Activated CD4-positive, alpha-beta T cell treated with anti-CD3 and anti-CD28 coated beads for 36 hours (primary cell): ENCODE data around the gene ROR2. TPM values are rescaled to one million over a fixed set of nuclear protein-coding genes. Genes with fewer than 3 reads are reported as not detected.

Source experiments
- ATAC-seq: fragments of 200-7000 bp; cut with Tn5 transposase; one replicate; pipeline ENCODE4 v1.10.0; 2021; ENCODE audit warnings: mild to moderate bottlenecking, moderate library complexity
- CTCF ChIA-PET: fragments of 350-600 bp; sonication (Branson Sonifier 250); formaldehyde crosslinking; loops from one replicate; lab custom pipeline; 2021; ENCODE audit warnings: antibody characterized with exemption; lab: Charles Lee
- POLR2A ChIA-PET: fragments of 350-600 bp; sonication (Branson Sonifier 250); formaldehyde crosslinking; loops from one replicate; lab custom pipeline; 2021; ENCODE audit warnings: antibody characterized with exemption, inconsistent platforms; lab: Charles Lee
- DNase-seq: peaks from one replicate; pipeline ENCODE4 v3.0.0-alpha.2; 2020
- H3K27ac Mint-ChIP-seq: one replicate; pipeline ENCODE4 v1.8.0; 2021; ENCODE audit warnings: mixed read lengths
- H3K27me3 Mint-ChIP-seq: one replicate; pipeline ENCODE4 v1.8.0; 2021; ENCODE audit warnings: mixed read lengths
- H3K36me3 Mint-ChIP-seq: one replicate; pipeline ENCODE4 v1.8.0; 2021; ENCODE audit warnings: low read depth, mixed read lengths
- H3K4me1 Mint-ChIP-seq: one replicate; pipeline ENCODE4 v1.8.0; 2021; ENCODE audit warnings: mixed read lengths
- H3K4me3 Mint-ChIP-seq: one replicate; pipeline ENCODE4 v1.8.0; 2021; ENCODE audit warnings: mild to moderate bottlenecking, moderate library complexity, mixed read lengths
- H3K9me3 Mint-ChIP-seq: one replicate; pipeline ENCODE4 v1.8.0; 2021; ENCODE audit warnings: low read depth, mixed read lengths
- intact Hi-C, 2 experiments: fragments of 100-400 bp; cut with DNase I in 1 of 2; cut with micrococcal nuclease in 1 of 2; formaldehyde crosslinking; loops; one replicate each; pipeline versions ENCODE4 v1.14.2 to v1.15.1; 2022 to 2024; cut with DNase I, micrococcal nuclease
- total RNA-seq, 2 experiments: library from RNA; stranded (reverse); gene quantifications; one replicate each; pipeline ENCODE4 v1.2.3, GENCODE V29; 2021

The ROR2 gene
- total RNA-seq, 2 experiments from 2014 or later: not detected

- ATAC-seq: no peak
- H3K36me3 Mint-ChIP-seq: no peaks in the 10 kb centered on the region
- no peak overlapping the region for H3K27ac Mint-ChIP-seq
- H3K4me3 Mint-ChIP-seq: no peak overlapping the region
- POLR2A ChIA-PET: no interaction called here
- H3K4me1 Mint-ChIP-seq: no peaks in the 10 kb centered on the region
- CTCF ChIA-PET: interaction anchor here (0.6 to 0.7 kb wide), 2 partner anchors 18 to 331 kb away, joined by 3 read pairs; no protein-coding TSS in a partner anchor
- intact Hi-C loops: no loop called here
- DNase-seq: no peak
- peaks cover 8% of the 10 kb centered on the region for H3K9me3 Mint-ChIP-seq
- H3K27me3 Mint-ChIP-seq: peaks cover 1% of the 10 kb centered on the region
Observed at GRCh38 chr9:91935805-91936514, 14.1 kb downstream of the ROR2 start.

DNA sequence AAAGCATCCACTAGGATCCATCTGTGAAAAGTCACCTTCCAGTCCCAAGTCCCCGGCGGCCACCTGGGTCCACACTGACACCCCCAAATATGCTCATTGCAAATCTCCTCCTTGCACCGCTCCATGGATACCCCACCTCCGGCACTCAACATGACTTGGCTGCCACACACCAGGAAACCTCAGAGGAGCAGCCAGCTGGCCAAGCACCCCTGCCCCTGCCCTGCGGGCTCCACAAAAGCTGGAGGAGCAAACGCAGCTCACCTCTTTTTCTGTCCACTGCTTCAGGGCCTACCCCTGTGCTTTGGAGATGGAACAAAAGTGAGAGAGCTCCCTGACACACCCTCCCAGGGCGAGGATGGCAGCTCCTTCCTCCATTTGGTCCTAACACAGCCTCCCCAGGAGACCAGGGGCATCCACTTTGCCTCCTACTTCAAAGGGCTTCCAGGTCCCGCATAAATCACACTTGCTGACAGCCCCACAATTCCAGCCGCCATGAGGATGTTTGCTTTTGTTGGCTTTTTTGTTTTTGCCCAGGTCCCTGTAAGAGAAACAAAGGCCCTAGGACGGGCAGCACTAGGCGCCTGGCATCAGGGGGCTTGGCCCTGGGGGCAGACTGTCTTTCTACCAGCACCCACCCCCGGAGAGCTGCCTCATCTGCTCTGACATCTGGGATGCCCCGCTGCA lies 14.8 kb downstream of the ROR2 start:
- no peak for ATAC-seq
- no peaks in the 10 kb centered on the region for H3K36me3 Mint-ChIP-seq
- no peak overlapping the region for H3K27ac Mint-ChIP-seq
- ChIA-PET POLR2A (no interaction called here), CTCF (no interaction called here)
- no peaks in the 10 kb centered on the region for H3K4me1 Mint-ChIP-seq
- H3K27me3 Mint-ChIP-seq: peaks cover 1% of the 10 kb centered on the region
- no peak overlapping the region for H3K4me3 Mint-ChIP-seq
- H3K9me3 Mint-ChIP-seq: peaks cover 14% of the 10 kb centered on the region
- intact Hi-C loops: no loop called here
- DNase-seq: no peak

DNA sequence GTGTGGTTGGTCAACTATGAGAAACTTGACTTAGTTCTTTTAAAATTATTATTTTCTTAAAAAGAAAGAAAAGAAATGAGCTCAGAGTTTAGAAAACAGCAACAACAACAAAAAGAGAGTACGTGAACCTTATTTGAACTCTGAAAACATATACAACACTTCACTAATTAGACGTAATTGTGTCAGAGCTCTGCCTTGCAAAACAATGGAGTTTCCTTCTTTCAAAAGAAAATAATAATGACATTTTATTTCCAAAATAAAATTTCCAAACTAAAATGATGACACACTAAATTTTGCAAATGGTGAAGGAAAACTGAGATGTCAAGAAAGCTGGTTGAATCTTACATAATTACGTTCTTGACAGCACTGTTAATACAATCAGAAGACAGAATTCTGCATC lies 15.4 kb downstream of the ROR2 start:
- DNase-seq: no peak
- POLR2A ChIA-PET: no interaction called here
- Mint-ChIP-seq H3K4me1 (no peaks in the 10 kb centered on the region), H3K36me3 (no peaks in the 10 kb centered on the region), H3K4me3 (no peak overlapping the region), H3K9me3 (peaks cover 19% of the 10 kb centered on the region), H3K27ac (no peak overlapping the region), H3K27me3 (peaks cover 1% of the 10 kb centered on the region)
- intact Hi-C loops: no loop called here
- CTCF ChIA-PET: no interaction called here
- ATAC-seq: no peak

DNA sequence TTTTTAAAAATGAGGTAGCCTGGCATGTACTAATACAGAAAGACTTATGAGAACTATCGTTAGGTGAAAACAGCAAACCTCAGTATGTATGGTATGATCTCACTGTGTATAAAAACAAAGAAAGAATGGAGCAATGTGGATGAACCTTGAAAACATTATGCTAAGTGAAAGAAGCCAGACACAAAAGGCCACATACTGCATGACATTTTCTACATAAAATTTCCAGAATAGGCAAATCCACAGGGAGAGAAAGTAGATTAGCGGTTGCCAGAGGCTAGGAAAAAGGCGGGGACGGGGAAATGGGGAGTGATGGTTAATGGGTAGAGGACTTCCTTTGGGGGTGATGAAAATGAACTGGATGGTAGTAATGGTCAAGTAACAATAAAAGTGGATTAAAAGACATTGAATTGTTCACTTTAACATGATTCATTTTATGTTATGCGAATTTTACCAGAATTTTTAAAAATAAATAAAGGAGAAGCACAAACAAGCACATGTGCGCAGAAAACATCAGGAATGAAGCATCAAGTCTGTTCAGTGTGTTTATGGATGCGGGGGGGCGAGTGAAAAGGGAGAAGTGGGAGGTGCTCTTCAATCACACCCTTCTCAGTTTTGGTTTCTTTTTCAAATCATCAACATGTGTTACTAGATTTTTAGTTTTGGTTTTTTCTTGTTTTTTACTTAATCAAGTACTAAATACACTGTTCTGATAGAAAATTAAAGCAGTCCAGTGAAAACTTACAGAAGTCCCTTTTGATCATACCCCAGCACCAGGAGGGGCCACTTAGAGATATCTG lies 16.3 kb downstream of the ROR2 start:
- DNase-seq (no peak), ATAC-seq (no peak)
- intact Hi-C loops: no loop called here
- Mint-ChIP-seq H3K4me3 (no peak overlapping the region), H3K27ac (no peak overlapping the region), H3K4me1 (no peaks in the 10 kb centered on the region), H3K36me3 (no peaks in the 10 kb centered on the region), H3K27me3 (peaks cover 1% of the 10 kb centered on the region), H3K9me3 (peaks cover 24% of the 10 kb centered on the region)
- POLR2A ChIA-PET: no interaction called here
- CTCF ChIA-PET: interaction anchor here (0.6 kb wide), 1 partner anchor 154 kb away, joined by 4 read pairs; no protein-coding TSS in a partner anchor

DNA sequence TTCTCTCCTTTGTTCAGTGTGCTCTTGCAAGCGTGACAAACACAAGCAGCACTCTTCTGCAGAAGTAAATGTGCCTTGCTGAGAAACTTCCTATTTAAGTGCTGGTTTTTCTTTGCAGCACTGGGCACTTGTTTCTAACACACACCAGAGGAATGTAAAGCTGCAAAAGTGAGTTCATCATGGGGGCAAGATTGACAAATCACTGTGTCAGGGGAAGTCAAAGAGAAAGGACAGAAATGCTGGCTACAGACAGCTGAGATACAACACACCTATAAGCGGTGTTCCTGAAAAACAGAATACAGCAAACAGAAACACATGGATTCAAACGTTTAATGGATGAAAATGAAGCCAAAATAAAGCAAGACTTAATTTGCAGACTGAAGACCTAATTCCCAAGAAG lies 19.6 kb downstream of the ROR2 start:
- ATAC-seq (no peak), DNase-seq (no peak)
- ChIA-PET POLR2A (no interaction called here), CTCF (no interaction called here)
- Mint-ChIP-seq H3K27ac (no peak overlapping the region), H3K27me3 (peaks cover under 1% of the 10 kb centered on the region), H3K4me3 (no peak overlapping the region), H3K36me3 (no peaks in the 10 kb centered on the region), H3K9me3 (peaks cover 24% of the 10 kb centered on the region), H3K4me1 (no peaks in the 10 kb centered on the region)
- intact Hi-C loops: no loop called here

- intact Hi-C loops: no loop called here
- peaks cover 24% of the 10 kb centered on the region for H3K9me3 Mint-ChIP-seq
- CTCF ChIA-PET: no interaction called here
Observed at GRCh38 chr9:91929331-91929730, 20.7 kb downstream of the ROR2 start.

GRCh38 chr9:91927922-91928510 lies 22.0 kb downstream of the ROR2 start:
- no peaks in the 10 kb centered on the region for H3K4me1 Mint-ChIP-seq
- intact Hi-C loops: no loop called here
- no peaks in the 10 kb centered on the region for H3K36me3 Mint-ChIP-seq
- no peak for ATAC-seq
- no peak overlapping the region for H3K27ac Mint-ChIP-seq
- peaks cover 7% of the 10 kb centered on the region for H3K27me3 Mint-ChIP-seq
- ChIA-PET CTCF (interaction anchor here (0.5 kb wide), 1 partner anchor 722 kb away, joined by 3 read pairs; no protein-coding TSS in a partner anchor), POLR2A (no interaction called here)
- H3K9me3 Mint-ChIP-seq: peaks cover 24% of the 10 kb centered on the region
- no peak for DNase-seq
- no peak overlapping the region for H3K4me3 Mint-ChIP-seq

More at GRCh38 chr9:91929331-91929730, 20.7 kb downstream of the ROR2 start:
- Mint-ChIP-seq H3K27me3 (peaks cover 2% of the 10 kb centered on the region), H3K4me1 (no peaks in the 10 kb centered on the region), H3K27ac (no peak overlapping the region), H3K36me3 (no peaks in the 10 kb centered on the region), H3K4me3 (no peak overlapping the region)
- ATAC-seq (no peak), DNase-seq (no peak)
- POLR2A ChIA-PET: no interaction called here

DNA sequence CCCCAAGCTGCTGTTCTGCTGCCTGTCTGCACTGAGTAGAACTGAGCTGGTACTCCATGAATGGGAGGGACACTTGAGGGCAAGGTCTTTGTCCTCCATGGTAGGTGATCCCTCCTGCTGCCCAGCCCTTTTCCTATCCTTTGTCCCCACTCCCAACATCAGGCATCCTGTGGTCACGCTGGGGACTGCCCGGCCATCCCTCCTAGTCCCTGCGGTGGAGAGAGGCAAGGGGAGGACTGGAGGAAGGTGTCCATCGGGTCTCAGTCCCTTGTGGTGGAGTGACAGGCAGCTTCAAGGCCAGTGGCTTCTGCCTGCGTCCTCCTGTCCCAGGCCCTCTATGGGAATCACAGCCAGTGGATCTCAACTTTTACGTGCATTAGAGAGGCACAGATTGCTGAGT lies 25.9 kb downstream of the ROR2 start:
- no peaks in the 10 kb centered on the region for H3K36me3 Mint-ChIP-seq
- POLR2A ChIA-PET: interaction anchor here (0.7 kb wide), 1 partner anchor 1731 kb away, joined by 3 read pairs; no protein-coding TSS in a partner anchor
- H3K9me3 Mint-ChIP-seq: peaks cover 2% of the 10 kb centered on the region
- no peak overlapping the region for H3K4me3 Mint-ChIP-seq
- H3K27me3 Mint-ChIP-seq: peaks cover 17% of the 10 kb centered on the region
- intact Hi-C loops: no loop called here
- no peak for DNase-seq
- CTCF ChIA-PET: no interaction called here
- no peak overlapping the region for H3K27ac Mint-ChIP-seq
- H3K4me1 Mint-ChIP-seq: no peaks in the 10 kb centered on the region
- ATAC-seq: no peak

DNA sequence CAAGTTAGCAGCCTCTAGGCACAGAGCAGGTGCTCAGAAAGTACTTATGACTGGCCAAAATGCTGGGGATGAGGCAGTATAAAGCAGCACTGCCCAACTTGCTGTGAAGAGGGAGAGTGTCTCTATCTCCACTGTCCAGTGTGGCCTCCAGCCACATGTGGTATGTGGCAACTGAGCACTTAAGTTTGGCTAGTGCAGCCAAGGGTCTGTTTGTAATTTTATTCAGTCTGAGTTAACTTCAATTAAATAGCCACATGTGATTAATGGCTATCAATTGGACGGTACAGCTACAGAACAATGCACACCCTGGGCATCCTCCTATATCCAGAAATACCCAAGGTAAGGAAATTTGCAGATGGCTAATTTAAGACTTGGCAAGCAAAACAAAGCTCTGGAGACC lies 26.9 kb downstream of the ROR2 start:
- peaks cover 20% of the 10 kb centered on the region for H3K27me3 Mint-ChIP-seq
- no peaks in the 10 kb centered on the region for H3K4me1 Mint-ChIP-seq
- ATAC-seq: no peak
- no peaks in the 10 kb centered on the region for H3K36me3 Mint-ChIP-seq
- intact Hi-C loops: no loop called here
- H3K9me3 Mint-ChIP-seq: no peaks in the 10 kb centered on the region
- ChIA-PET CTCF (no interaction called here), POLR2A (no interaction called here)
- H3K4me3 Mint-ChIP-seq: no peak overlapping the region
- no peak overlapping the region for H3K27ac Mint-ChIP-seq
- no peak for DNase-seq

DNA sequence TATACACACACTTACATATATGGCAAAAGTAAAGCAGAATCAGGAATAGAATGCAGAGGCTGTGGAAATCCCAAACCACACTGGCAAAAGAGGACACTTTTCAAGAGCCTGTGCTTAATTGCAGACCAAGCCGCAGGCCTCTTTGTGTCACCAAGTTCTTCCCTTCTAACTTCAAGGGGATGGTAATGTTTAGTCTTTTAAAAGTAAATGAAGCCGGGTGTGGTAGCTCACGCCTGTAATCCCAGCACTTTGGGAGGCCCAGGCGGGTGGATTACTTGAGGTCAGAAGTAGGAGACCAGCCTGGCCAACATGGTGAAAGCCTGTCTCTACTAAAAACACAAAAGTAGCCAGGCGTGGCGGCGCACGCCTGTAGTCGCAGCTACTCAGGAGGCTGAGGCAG lies 28.7 kb downstream of the ROR2 start:
- ATAC-seq (no peak), DNase-seq (no peak)
- Mint-ChIP-seq H3K27me3 (peaks cover 27% of the 10 kb centered on the region), H3K27ac (no peak overlapping the region), H3K9me3 (no peaks in the 10 kb centered on the region), H3K4me1 (no peaks in the 10 kb centered on the region), H3K36me3 (no peaks in the 10 kb centered on the region), H3K4me3 (no peak overlapping the region)
- intact Hi-C loops: no loop called here
- POLR2A ChIA-PET: no interaction called here
- CTCF ChIA-PET: no interaction called here

DNA sequence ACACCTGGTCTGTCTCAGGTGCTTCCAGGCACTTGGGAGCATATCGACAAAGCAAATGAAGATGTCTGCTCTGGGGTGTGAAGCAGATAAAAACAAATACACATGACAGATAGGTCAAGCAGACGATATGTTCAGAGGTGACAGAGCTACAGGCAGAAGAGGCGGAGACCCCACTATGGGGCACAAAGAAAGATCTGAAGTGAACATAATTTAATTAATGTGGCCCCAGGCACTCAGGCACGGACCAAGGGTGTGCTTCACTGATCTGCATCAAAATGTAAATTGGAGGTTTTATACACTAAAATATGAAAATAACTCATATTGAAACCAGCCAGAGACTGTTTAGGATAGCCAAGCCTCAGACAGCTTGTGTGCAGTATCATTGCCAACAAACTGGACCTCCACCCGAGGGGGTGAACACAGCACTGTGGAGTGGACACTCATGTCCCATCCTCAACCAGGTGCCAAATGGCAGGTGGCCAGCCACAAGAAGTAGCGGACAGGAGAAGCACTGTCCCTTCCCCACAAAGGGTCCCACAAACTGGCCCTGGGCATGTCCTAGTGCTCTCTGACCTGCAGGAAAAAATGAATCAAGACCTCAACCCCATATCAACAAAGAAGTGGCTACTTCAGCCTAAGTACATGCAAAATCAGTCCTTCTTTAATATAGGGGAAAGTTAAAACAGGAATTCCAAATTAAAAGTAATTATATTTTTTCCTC lies 29.2 kb downstream of the ROR2 start:
- Mint-ChIP-seq H3K36me3 (no peaks in the 10 kb centered on the region), H3K4me3 (no peak overlapping the region), H3K27me3 (peaks cover 29% of the 10 kb centered on the region), H3K4me1 (no peaks in the 10 kb centered on the region), H3K9me3 (no peaks in the 10 kb centered on the region), H3K27ac (no peak overlapping the region)
- ATAC-seq: no peak
- DNase-seq: no peak
- POLR2A ChIA-PET: no interaction called here
- intact Hi-C loops: no loop called here
- CTCF ChIA-PET: no interaction called here
